IPS-18a (cell line): ENCODE measurements around the gene ATL3.
"Not testable (repeated sequence)": the region's sequence is repeated elsewhere in the genome, so short reads cannot be mapped to it uniquely, and the experiment has no call there.

Experiments used
- H3K27ac ChIP-seq: one replicate; pipeline ENCODE4 v1.5.1; 2013; ENCODE audit warnings: low read length
- H3K27me3 ChIP-seq: one replicate; pipeline ENCODE4 v1.6.1; 2013; ENCODE audit warnings: mild to moderate bottlenecking, low read length; ENCODE audit not compliant: control insufficient read depth, insufficient read depth
- H3K36me3 ChIP-seq: one replicate; pipeline ENCODE4 v1.6.1; 2013; ENCODE audit warnings: low read depth, low read length; ENCODE audit not compliant: control insufficient read depth
- H3K4me1 ChIP-seq: one replicate; pipeline ENCODE4 v1.6.1; 2013; ENCODE audit warnings: low read depth, low read length; ENCODE audit not compliant: control insufficient read depth
- H3K4me3 ChIP-seq: one replicate; pipeline ENCODE4 v1.5.1; 2013; ENCODE audit warnings: low read length
- H3K9ac ChIP-seq: one replicate; pipeline ENCODE4 v1.6.1; 2013; ENCODE audit warnings: mild to moderate bottlenecking, low read length, moderate library complexity
- H3K9me3 ChIP-seq: one replicate; pipeline ENCODE4 v1.6.1; 2013; ENCODE audit warnings: low read depth, low read length; ENCODE audit not compliant: control insufficient read depth

Gene ATL3

DNA sequence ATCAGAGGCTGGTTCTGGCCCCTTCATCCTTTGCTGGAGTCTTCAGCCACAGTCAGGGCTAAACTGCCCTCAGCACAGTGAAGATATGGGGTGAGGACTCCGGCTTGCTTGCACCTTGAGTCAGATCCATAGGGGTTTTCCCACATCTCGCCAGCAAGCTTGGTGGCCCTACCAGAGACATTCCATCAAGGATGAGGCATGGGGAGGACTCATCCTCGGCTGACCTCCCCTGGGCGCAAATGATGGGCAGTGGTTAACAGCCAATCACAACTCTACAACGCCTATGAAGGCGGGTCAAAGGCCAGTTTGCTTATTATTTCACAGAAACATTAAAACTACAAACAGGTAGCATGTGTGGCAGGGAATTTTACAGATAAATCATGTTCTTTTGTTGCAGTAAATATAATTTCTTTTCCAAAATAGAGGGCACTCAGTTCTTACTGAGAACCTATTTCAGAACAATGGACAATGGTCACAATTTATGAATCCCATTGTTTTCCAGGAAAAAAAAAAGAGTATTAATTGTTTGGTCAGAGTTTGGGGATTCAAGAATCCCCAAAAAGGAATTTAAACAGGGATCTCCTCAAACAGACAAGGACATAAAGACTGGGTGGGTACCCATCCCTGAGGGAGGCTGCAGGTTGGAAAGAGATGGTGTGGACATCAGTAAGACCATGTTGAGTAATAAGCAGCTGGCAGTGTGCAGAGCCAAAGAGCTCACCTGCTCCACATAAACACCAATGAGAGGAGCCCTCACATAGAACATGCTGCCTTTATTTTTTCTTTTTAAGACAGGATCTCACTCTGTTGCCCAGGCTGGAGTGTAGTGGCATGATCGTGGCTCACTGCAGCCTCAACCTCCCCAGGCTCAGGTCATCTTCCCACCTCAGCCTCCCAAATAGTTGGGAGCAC lies 71.7 kb downstream of the ATL3 start:
- no peaks in the 10 kb centered on the region for H3K27me3 ChIP-seq
- no peak overlapping the region for H3K27ac ChIP-seq
- H3K4me3 ChIP-seq, result no peak overlapping the region
- H3K36me3 ChIP-seq, result peaks cover 3% of the 10 kb centered on the region
- no peaks in the 10 kb centered on the region for H3K9me3 ChIP-seq
- peaks cover 4% of the 10 kb centered on the region for H3K4me1 ChIP-seq
- no peak overlapping the region for H3K9ac ChIP-seq

- H3K4me3 ChIP-seq, result no peak overlapping the region
- no peaks in the 10 kb centered on the region for H3K9me3 ChIP-seq
- H3K9ac ChIP-seq, result no peak overlapping the region
- no peaks in the 10 kb centered on the region for H3K27me3 ChIP-seq
- H3K27ac ChIP-seq, result no peak overlapping the region
- peaks cover 3% of the 10 kb centered on the region for H3K36me3 ChIP-seq
- H3K4me1 ChIP-seq, result peaks cover 4% of the 10 kb centered on the region
Observed at GRCh38 chr11:63598556-63598955, 72.6 kb downstream of the ATL3 start.

DNA sequence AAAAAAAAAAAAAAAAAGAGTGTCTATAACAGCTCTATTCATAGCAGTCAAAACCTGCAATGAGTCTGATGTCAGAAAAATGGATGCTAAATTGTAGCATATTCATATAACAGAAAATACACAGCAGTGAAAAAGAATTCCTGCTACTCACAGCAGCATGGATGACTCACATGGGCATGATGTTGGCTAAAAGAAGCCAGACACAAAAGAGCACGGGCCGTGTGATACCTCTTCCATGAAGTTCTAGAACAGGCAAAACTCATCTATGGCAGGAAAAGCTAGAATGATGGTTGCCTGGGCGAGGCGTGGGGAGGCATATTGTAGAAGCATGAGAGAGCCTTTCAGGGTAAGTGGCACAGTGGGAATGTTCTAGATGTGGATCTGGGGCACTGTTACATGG lies 75.9 kb downstream of the ATL3 start:
- Histone ChIP-seq H3K4me3 (no peak overlapping the region), H3K4me1 (no peaks in the 10 kb centered on the region), H3K27ac (no peak overlapping the region), H3K36me3 (peaks cover 3% of the 10 kb centered on the region), H3K9me3 (no peaks in the 10 kb centered on the region), H3K27me3 (no peaks in the 10 kb centered on the region), H3K9ac (no peak overlapping the region)

DNA sequence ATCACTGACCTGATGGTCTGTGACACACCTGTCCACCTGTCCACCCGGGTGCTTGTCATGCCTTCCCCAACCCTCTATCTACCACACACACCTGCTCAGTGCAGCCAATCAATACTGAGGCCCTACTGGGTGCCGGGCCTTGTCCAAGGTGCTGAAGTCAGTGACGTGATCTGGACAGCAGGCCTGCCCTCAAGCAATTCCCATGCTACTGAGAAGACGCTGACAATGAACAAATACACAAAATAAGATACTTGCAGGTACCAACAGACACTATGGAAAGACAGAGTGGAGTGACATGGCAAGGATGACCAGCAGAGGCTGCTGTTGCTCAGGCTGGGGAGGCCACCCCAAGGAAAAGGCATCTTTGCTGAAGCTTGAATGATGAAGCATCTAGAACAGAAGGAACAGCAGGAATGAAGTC lies 78.2 kb downstream of the ATL3 start:
- no peaks in the 10 kb centered on the region for H3K4me1 ChIP-seq
- H3K9me3 ChIP-seq, result no peaks in the 10 kb centered on the region
- H3K36me3 ChIP-seq, result peaks cover 3% of the 10 kb centered on the region
- no peak overlapping the region for H3K9ac ChIP-seq
- H3K27me3 ChIP-seq, result no peaks in the 10 kb centered on the region
- no peak overlapping the region for H3K27ac ChIP-seq
- H3K4me3 ChIP-seq, result no peak overlapping the region

GRCh38 chr11:63590024-63590788 lies 81.0 kb downstream of the ATL3 start:
- H3K27ac ChIP-seq, result no peak overlapping the region
- no peaks in the 10 kb centered on the region for H3K9me3 ChIP-seq
- no peaks in the 10 kb centered on the region for H3K27me3 ChIP-seq
- peaks cover 4% of the 10 kb centered on the region for H3K36me3 ChIP-seq
- no peak overlapping the region for H3K4me3 ChIP-seq
- no peak overlapping the region for H3K9ac ChIP-seq
- H3K4me1 ChIP-seq, result no peaks in the 10 kb centered on the region

- H3K36me3 ChIP-seq, result peaks cover 4% of the 10 kb centered on the region
- no peak overlapping the region for H3K9ac ChIP-seq
- H3K4me1 ChIP-seq, result no peaks in the 10 kb centered on the region
- no peak overlapping the region for H3K27ac ChIP-seq
- H3K4me3 ChIP-seq, result no peak overlapping the region
- no peaks in the 10 kb centered on the region for H3K9me3 ChIP-seq
- no peaks in the 10 kb centered on the region for H3K27me3 ChIP-seq
Observed at GRCh38 chr11:63589000-63589399, 82.2 kb downstream of the ATL3 start.

GRCh38 chr11:63586451-63587166 lies 84.6 kb downstream of the ATL3 start:
- H3K27me3 ChIP-seq, result no peaks in the 10 kb centered on the region
- no peak overlapping the region for H3K27ac ChIP-seq
- no peak overlapping the region for H3K9ac ChIP-seq
- H3K36me3 ChIP-seq, result peaks cover 8% of the 10 kb centered on the region
- H3K4me1 ChIP-seq, result no peaks in the 10 kb centered on the region
- no peaks in the 10 kb centered on the region for H3K9me3 ChIP-seq
- no peak overlapping the region for H3K4me3 ChIP-seq

GRCh38 chr11:63583357-63583677 lies 87.9 kb downstream of the ATL3 start:
- Histone ChIP-seq H3K27me3 (no peaks in the 10 kb centered on the region), H3K36me3 (peaks cover 11% of the 10 kb centered on the region), H3K9me3 (peaks cover 13% of the 10 kb centered on the region), H3K27ac (no peak overlapping the region), H3K9ac (no peak overlapping the region), H3K4me1 (no peaks in the 10 kb centered on the region), H3K4me3 (no peak overlapping the region)

DNA sequence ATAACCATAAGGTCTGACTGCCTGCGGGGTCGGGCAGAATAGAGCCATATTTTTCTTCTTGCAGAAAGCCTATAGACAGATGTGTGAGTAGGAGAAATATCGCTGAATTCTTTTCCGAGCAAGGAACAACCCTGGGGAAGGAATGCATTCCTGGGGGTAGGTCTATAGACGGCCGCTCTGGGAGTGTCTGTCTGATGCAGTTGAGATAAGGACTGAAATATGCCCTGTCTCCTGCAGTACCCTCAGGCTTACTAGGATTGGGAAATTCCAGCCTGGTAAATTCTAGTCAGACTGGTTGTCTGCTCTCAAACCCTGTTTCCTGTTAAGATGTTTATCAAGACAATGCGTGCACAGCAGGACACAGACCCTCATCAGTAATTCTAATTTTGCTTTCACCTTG lies 90.0 kb downstream of the ATL3 start:
- not testable (repeated sequence) for H3K4me3 ChIP-seq, H3K27me3 ChIP-seq, H3K4me1 ChIP-seq, H3K9ac ChIP-seq, H3K27ac ChIP-seq
- peaks cover 13% of the 10 kb centered on the region for H3K9me3 ChIP-seq
- peaks cover 14% of the 10 kb centered on the region for H3K36me3 ChIP-seq

DNA sequence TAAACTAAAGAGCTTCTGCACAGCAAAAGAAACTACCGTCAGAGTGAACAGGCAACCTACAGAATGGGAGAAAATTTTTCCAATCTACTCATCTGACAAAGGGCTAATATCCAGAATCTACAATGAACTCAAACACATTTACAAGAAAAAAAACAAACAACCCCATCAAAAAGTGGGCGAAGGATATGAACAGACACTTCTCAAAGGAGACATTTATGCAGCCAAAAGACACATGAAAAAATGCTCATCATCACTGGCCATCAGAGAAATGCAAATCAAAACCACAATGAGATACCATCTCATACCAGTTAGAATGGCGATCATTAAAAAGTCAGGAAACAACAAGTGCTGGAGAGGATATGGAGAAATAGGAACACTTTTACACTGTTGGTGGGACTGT lies 92.3 kb downstream of the ATL3 start:
- Histone ChIP-seq H3K36me3 (peaks cover 13% of the 10 kb centered on the region), H3K9me3 (peaks cover 13% of the 10 kb centered on the region)
- H3K4me3 ChIP-seq, H3K27me3 ChIP-seq, H3K4me1 ChIP-seq, H3K9ac ChIP-seq, H3K27ac ChIP-seq: not testable (repeated sequence)

GRCh38 chr11:63574856-63575602 lies 96.1 kb downstream of the ATL3 start:
- no peak overlapping the region for H3K27ac ChIP-seq
- H3K9ac ChIP-seq, result no peak overlapping the region
- peaks cover 8% of the 10 kb centered on the region for H3K36me3 ChIP-seq
- H3K27me3 ChIP-seq, result no peaks in the 10 kb centered on the region
- H3K4me3 ChIP-seq, result no peak overlapping the region
- H3K9me3 ChIP-seq, result peaks cover 3% of the 10 kb centered on the region
- no peaks in the 10 kb centered on the region for H3K4me1 ChIP-seq
